Neural progenitor cell (in vitro differentiated cells): ENCODE measurements around the gene MED13L. TPM values are rescaled to one million over a fixed set of nuclear protein-coding genes. Genes with fewer than 3 reads are reported as not detected.

ENCODE experiments used
- DNase-seq: peaks from one replicate; pipeline ENCODE4 v3.0.0-alpha.2; 2016; ENCODE audit warnings: low spot score
- H2AFZ ChIP-seq: fragments of 200-600 bp; sonication (generic); replicated peaks from 2 replicates; pipeline ENCODE4 v1.6.1; 2016; ENCODE audit warnings: antibody characterized with exemption
- H3F3A ChIP-seq: fragments of 200-600 bp; sonication (generic); 2 replicates; pipeline ENCODE4 v1.6.1; 2016; ENCODE audit warnings: antibody characterized with exemption, low read depth
- H3K27ac ChIP-seq: fragments of 200-600 bp; sonication (generic); 2 replicates; pipeline ENCODE4 v1.5.1; 2016; ENCODE audit warnings: mild to moderate bottlenecking
- H3K27me3 ChIP-seq: fragments of 200-600 bp; sonication (generic); 2 replicates; pipeline ENCODE4 v1.6.1; 2016; ENCODE audit warnings: mild to moderate bottlenecking, moderate library complexity
- H3K36me3 ChIP-seq: fragments of 200-600 bp; sonication (generic); 2 replicates; pipeline ENCODE4 v1.5.1; 2016
- H3K4me1 ChIP-seq: fragments of 200-600 bp; sonication (generic); 2 replicates; pipeline ENCODE4 v1.6.1; 2016; ENCODE audit warnings: mixed run types
- H3K4me2 ChIP-seq: fragments of 200-600 bp; sonication (generic); 2 replicates; pipeline ENCODE4 v1.6.1; 2016
- H3K4me3 ChIP-seq: fragments of 200-600 bp; sonication (generic); 2 replicates; pipeline ENCODE4 v1.5.1; 2016
- H3K79me2 ChIP-seq: fragments of 200-600 bp; sonication (generic); 2 replicates; pipeline ENCODE4 v1.6.1; 2016; ENCODE audit warnings: low read depth
- H3K9ac ChIP-seq: fragments of 200-600 bp; sonication (generic); 2 replicates; pipeline ENCODE4 v1.6.1; 2016
- H3K9me3 ChIP-seq: fragments of 200-600 bp; sonication (generic); 2 replicates; pipeline ENCODE4 v1.5.1; 2016; ENCODE audit warnings: low read depth
- H4K20me1 ChIP-seq: fragments of 200-600 bp; sonication (generic); 2 replicates; pipeline ENCODE4 v1.6.1; 2016; ENCODE audit warnings: low read depth
- H3K27ac Mint-ChIP-seq: 3 replicates; pipeline ENCODE4 v1.8.0; 2021; ENCODE audit warnings: mixed read lengths
- H3K27me3 Mint-ChIP-seq: 2 replicates; pipeline ENCODE4 v1.8.0; 2022; ENCODE audit warnings: low read depth, mild to moderate bottlenecking, inconsistent platforms, moderate library complexity, mixed read lengths; ENCODE audit not compliant: insufficient read depth
- H3K36me3 Mint-ChIP-seq: 3 replicates; pipeline ENCODE4 v1.8.0; 2021; ENCODE audit warnings: mixed read lengths
- H3K4me1 Mint-ChIP-seq: 3 replicates; pipeline ENCODE4 v1.8.0; 2021; ENCODE audit warnings: mixed read lengths
- H3K4me3 Mint-ChIP-seq: 3 replicates; pipeline ENCODE4 v1.8.0; 2021; ENCODE audit warnings: mild to moderate bottlenecking, moderate library complexity, mixed read lengths
- H3K9me3 Mint-ChIP-seq: 3 replicates; pipeline ENCODE4 v1.8.0; 2020; ENCODE audit warnings: mixed read lengths
- EZH2 ChIP-seq: fragments of 200-600 bp; sonication (generic); IDR thresholded peaks from 2 replicates; pipeline ENCODE4 v1.6.1; 2017; ENCODE audit warnings: antibody characterized with exemption, mild to moderate bottlenecking, moderate library complexity
- EZH2phosphoT487 ChIP-seq: fragments of 200-600 bp; sonication (generic); IDR thresholded peaks from 2 replicates; pipeline ENCODE4 v1.6.1; 2017; ENCODE audit warnings: antibody characterized with exemption
- total RNA-seq: library from RNA; depleted of rRNA; stranded (reverse); fragments of >200 nt; gene quantifications from 2 replicates; pipeline ENCODE4 v1.2.3, GENCODE V29; 2015; ENCODE audit warnings: low replicate concordance
- TF ChIP-seq, protein P1 (sequence below): fragments of 200-600 bp; sonication (generic); IDR thresholded peaks from 2 replicates; pipeline ENCODE4 v1.5.1; 2017; ENCODE audit warnings: antibody characterized with exemption, mild to moderate bottlenecking

Gene MED13L
- total RNA-seq, 1 donor from 2014 or later: 149 TPM

DNA sequence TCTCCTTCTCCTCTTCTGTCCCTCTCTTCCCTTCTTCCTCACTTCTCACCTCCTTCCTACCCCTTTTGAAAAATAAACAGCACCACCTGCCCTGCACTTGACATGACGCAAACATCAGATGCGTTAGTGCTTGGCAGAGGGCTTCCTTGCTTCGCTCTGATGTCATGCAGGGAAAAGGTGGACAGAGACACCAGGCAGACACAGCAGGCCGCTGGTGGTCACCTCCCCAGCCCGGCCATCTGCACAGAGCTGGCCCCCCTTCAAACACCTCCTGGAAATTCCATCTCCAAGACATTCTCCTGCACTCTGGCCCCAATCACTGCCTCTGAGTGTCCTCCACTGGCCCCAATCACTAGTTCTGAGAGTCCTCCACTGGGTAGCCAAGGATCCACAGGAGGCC is 353.6 kb downstream of the MED13L start:
- Mint-ChIP-seq H3K27me3 (peaks cover 12% of the 10 kb centered on the region), H3K4me1 (no peaks in the 10 kb centered on the region), H3K36me3 (no peaks in the 10 kb centered on the region), H3K4me3 (no peak overlapping the region), H3K9me3 (peaks cover 15% of the 10 kb centered on the region), H3K27ac (no peak overlapping the region)
- Histone ChIP-seq H2AFZ (no peak overlapping the region), H3F3A (no peaks in the 10 kb centered on the region), H3K9me3 (no peaks in the 10 kb centered on the region), H4K20me1 (no peaks in the 10 kb centered on the region), H3K79me2 (no peaks in the 10 kb centered on the region), H3K4me1 (no peaks in the 10 kb centered on the region), H3K36me3 (no peaks in the 10 kb centered on the region), H3K4me3 (no peak overlapping the region), H3K27ac (no peak overlapping the region), H3K9ac (no peak overlapping the region), H3K27me3 (no peaks in the 10 kb centered on the region), H3K4me2 (no peak overlapping the region)
- no peak for TF ChIP-seq EZH2phosphoT487
- TF ChIP-seq, protein P1, sequence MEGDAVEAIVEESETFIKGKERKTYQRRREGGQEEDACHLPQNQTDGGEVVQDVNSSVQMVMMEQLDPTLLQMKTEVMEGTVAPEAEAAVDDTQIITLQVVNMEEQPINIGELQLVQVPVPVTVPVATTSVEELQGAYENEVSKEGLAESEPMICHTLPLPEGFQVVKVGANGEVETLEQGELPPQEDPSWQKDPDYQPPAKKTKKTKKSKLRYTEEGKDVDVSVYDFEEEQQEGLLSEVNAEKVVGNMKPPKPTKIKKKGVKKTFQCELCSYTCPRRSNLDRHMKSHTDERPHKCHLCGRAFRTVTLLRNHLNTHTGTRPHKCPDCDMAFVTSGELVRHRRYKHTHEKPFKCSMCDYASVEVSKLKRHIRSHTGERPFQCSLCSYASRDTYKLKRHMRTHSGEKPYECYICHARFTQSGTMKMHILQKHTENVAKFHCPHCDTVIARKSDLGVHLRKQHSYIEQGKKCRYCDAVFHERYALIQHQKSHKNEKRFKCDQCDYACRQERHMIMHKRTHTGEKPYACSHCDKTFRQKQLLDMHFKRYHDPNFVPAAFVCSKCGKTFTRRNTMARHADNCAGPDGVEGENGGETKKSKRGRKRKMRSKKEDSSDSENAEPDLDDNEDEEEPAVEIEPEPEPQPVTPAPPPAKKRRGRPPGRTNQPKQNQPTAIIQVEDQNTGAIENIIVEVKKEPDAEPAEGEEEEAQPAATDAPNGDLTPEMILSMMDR: no peak
- TF ChIP-seq EZH2: no peak
- no peak for DNase-seq

DNA sequence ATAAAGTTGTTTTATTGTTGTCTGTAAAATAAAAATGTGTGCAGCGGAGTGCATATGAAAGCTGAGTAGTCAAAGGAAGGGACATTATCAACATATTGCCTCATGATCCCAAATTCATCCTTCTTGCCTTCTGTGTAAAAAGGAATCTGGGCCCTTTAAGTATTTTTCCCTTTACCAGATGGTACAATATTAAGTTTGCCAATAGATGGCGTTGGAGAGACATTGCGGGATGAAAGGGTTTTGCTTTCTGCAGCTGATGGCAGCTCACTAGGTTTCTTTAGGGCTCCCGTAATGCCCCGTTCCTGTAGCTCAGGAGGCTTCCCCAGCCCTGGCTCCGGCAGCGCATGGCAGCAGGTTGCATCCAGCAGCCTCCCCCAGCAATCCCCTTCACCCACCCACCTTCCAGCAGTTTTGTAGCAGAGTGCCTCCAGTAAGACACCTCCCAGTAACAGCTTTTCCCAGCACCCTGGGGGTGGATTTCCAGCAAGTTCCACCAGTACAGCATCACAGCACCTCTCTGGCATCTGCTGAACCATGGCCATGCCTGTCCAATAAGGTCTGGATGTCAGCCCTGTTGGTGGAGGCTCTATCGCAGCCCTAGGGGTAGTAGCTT is 354.4 kb downstream of the MED13L start:
- no peak overlapping the region for H3K27ac ChIP-seq
- peaks cover 15% of the 10 kb centered on the region for H3K9me3 Mint-ChIP-seq
- H4K20me1 ChIP-seq: no peaks in the 10 kb centered on the region
- no peaks in the 10 kb centered on the region for H3F3A ChIP-seq
- H3K36me3 ChIP-seq: no peaks in the 10 kb centered on the region
- H3K4me1 ChIP-seq: no peaks in the 10 kb centered on the region
- no peaks in the 10 kb centered on the region for H3K79me2 ChIP-seq
- H3K27me3 ChIP-seq: peaks cover under 1% of the 10 kb centered on the region
- TF ChIP-seq EZH2 (no peak), EZH2phosphoT487 (no peak)
- TF ChIP-seq, protein P1: peak; percentile 36
- DNase-seq: no peak
- H3K9me3 ChIP-seq: no peaks in the 10 kb centered on the region
- H3K27ac Mint-ChIP-seq: no peak overlapping the region
- no peaks in the 10 kb centered on the region for H3K36me3 Mint-ChIP-seq
- H3K4me2 ChIP-seq: no peak overlapping the region
- no peak overlapping the region for H3K4me3 ChIP-seq
- no peak overlapping the region for H3K4me3 Mint-ChIP-seq
- no peak overlapping the region for H3K9ac ChIP-seq
- H3K27me3 Mint-ChIP-seq: peaks cover 12% of the 10 kb centered on the region
- no peak overlapping the region for H2AFZ ChIP-seq
- H3K4me1 Mint-ChIP-seq: no peaks in the 10 kb centered on the region

DNA sequence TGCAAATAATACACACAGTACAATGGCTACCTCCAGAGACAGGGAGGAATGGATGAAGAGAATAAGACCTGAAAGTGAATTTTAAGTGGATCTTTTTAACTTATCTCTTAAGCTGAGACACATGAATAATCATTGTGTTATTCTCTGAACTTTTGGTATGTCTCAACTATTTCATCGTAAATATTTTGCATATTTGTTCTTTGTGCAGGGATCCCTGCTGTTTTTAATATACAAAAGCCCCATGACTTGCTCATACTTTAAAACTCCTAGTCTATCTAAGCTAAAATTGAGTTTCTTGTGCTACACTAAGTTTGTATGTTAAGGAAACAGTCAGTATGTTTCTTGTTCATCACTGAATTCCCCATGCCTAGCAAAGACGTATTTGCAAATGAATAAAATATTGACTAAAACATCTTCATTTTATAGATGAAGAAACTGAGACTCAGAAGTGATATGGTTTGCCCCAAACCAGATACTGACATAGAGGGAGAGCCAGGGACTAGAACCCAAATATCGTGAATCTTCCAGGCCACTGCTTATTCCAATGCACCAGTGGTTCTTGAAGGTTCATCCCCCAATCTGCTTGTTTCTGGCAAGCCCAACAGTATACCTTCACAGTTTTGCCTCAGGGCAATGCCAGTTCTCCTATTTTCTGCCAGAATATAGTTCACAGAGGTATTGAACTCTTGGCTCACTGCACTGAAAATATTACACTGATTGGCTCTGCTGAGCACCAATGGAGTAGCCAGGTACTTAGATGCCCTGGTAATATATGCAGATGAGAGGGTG is 356.9 kb downstream of the MED13L start:
- Histone ChIP-seq H2AFZ (no peak overlapping the region), H3K9me3 (no peaks in the 10 kb centered on the region), H3K4me2 (no peak overlapping the region), H3F3A (no peaks in the 10 kb centered on the region), H3K9ac (no peak overlapping the region), H4K20me1 (no peaks in the 10 kb centered on the region), H3K27ac (no peak overlapping the region), H3K4me3 (no peak overlapping the region), H3K36me3 (no peaks in the 10 kb centered on the region), H3K4me1 (no peaks in the 10 kb centered on the region), H3K79me2 (no peaks in the 10 kb centered on the region), H3K27me3 (peaks cover 25% of the 10 kb centered on the region)
- Mint-ChIP-seq H3K36me3 (no peaks in the 10 kb centered on the region), H3K27ac (no peak overlapping the region), H3K9me3 (peaks cover 15% of the 10 kb centered on the region), H3K4me3 (no peak overlapping the region), H3K4me1 (peaks cover 2% of the 10 kb centered on the region), H3K27me3 (peaks cover 19% of the 10 kb centered on the region)
- TF ChIP-seq, protein P1: no peak
- TF ChIP-seq EZH2 (no peak), EZH2phosphoT487 (no peak)
- DNase-seq: no peak
